ENCODE measurements around the gene PTGDR. TPM values are rescaled to one million over a fixed set of nuclear protein-coding genes. Genes with fewer than 3 reads are reported as not detected.

PTGDR gene
- total RNA-seq, 3 donors from 2014 or later, result 1.2 to 3.2 (median 1.3) TPM

GRCh38 chr14:52305014-52305413 is 37.5 kb downstream of the PTGDR start:
- Histone ChIP-seq H3K36me3 (no peaks in the 10 kb centered on the region), H3K4me1 (no peaks in the 10 kb centered on the region), H3K4me3 (no peak overlapping the region), H3K9me3 (no peaks in the 10 kb centered on the region), H3K27ac (no peak overlapping the region), H3K27me3 (no peaks in the 10 kb centered on the region)
- TF ChIP-seq POLR2AphosphoS5 (IDR thresholded peaks at IDR 0.05) (no peak), POLR2A (IDR thresholded peaks at IDR 0.05) (no peak), CTCF (IDR thresholded peaks at IDR 0.05) (no peak)
- no peak for DNase-seq (ENCODE audit: low spot score in 2 of 2)
- intact Hi-C loops (cut with DNase I; ENCODE audit: low total_unique reads), result loop anchor here (10.0 kb wide), 1 partner anchor 170 kb away; no protein-coding TSS in a partner anchor

- DNase-seq (ENCODE audit: low spot score in 2 of 2), result no peak
- no peak overlapping the region for H3K27ac ChIP-seq
- H3K27me3 ChIP-seq, result no peaks in the 10 kb centered on the region
- no peak overlapping the region for H3K4me3 ChIP-seq
- H3K9me3 ChIP-seq, result no peaks in the 10 kb centered on the region
- no peaks in the 10 kb centered on the region for H3K36me3 ChIP-seq
- intact Hi-C loops (cut with DNase I; ENCODE audit: low total_unique reads), result loop anchor here (10.0 kb wide), 1 partner anchor 167 kb away; no protein-coding TSS in a partner anchor
- H3K4me1 ChIP-seq, result no peaks in the 10 kb centered on the region
- TF ChIP-seq CTCF (IDR thresholded peaks at IDR 0.05), result no peak
- no peak for TF ChIP-seq POLR2AphosphoS5 (IDR thresholded peaks at IDR 0.05)
- TF ChIP-seq POLR2A (IDR thresholded peaks at IDR 0.05), result no peak
Measured at GRCh38 chr14:52307376-52307775, 39.9 kb downstream of the PTGDR start.

GRCh38 chr14:52307905-52308304 is 40.4 kb downstream of the PTGDR start:
- H3K27me3 ChIP-seq, result no peaks in the 10 kb centered on the region
- TF ChIP-seq CTCF (IDR thresholded peaks at IDR 0.05), result no peak
- TF ChIP-seq POLR2AphosphoS5 (IDR thresholded peaks at IDR 0.05), result no peak
- no peak overlapping the region for H3K4me3 ChIP-seq
- H3K27ac ChIP-seq, result no peak overlapping the region
- no peaks in the 10 kb centered on the region for H3K36me3 ChIP-seq
- no peaks in the 10 kb centered on the region for H3K4me1 ChIP-seq
- intact Hi-C loops (cut with DNase I; ENCODE audit: low total_unique reads), result loop anchor here (10.0 kb wide), 1 partner anchor 167 kb away; no protein-coding TSS in a partner anchor
- H3K9me3 ChIP-seq, result no peaks in the 10 kb centered on the region
- no peak for DNase-seq (ENCODE audit: low spot score in 2 of 2)

- TF ChIP-seq CTCF (IDR thresholded peaks at IDR 0.05), result no peak
- no peak for TF ChIP-seq POLR2AphosphoS5 (IDR thresholded peaks at IDR 0.05)
- no peak for TF ChIP-seq POLR2A (IDR thresholded peaks at IDR 0.05)
- H3K27ac ChIP-seq, result no peak overlapping the region
- no peaks in the 10 kb centered on the region for H3K36me3 ChIP-seq
- H3K9me3 ChIP-seq, result no peaks in the 10 kb centered on the region
- peaks cover 0 to 6% of the 10 kb centered on the region in 2 donors for H3K27me3 ChIP-seq
- H3K4me3 ChIP-seq, result no peak overlapping the region
- intact Hi-C loops (cut with DNase I; ENCODE audit: low total_unique reads), result no loop called here
- H3K4me1 ChIP-seq, result no peaks in the 10 kb centered on the region
- no peak for DNase-seq (ENCODE audit: low spot score in 2 of 2)
Measured at GRCh38 chr14:52310541-52310940, 43.0 kb downstream of the PTGDR start.

GRCh38 chr14:52312931-52313355 is 45.4 kb downstream of the PTGDR start:
- Histone ChIP-seq H3K4me3 (peak overlapping the region; percentile 50 to 65 (median 56)), H3K27ac (no peak overlapping the region), H3K9me3 (no peaks in the 10 kb centered on the region), H3K27me3 (peaks cover 0 to 6% of the 10 kb centered on the region in 2 donors), H3K36me3 (no peaks in the 10 kb centered on the region), H3K4me1 (no peaks in the 10 kb centered on the region)
- no peak for DNase-seq (ENCODE audit: low spot score in 2 of 2)
- TF ChIP-seq POLR2AphosphoS5 (IDR thresholded peaks at IDR 0.05) (no peak), CTCF (IDR thresholded peaks at IDR 0.05) (no peak), POLR2A (IDR thresholded peaks at IDR 0.05) (no peak)
- intact Hi-C loops (cut with DNase I; ENCODE audit: low total_unique reads), result no loop called here

All from breast epithelium (tissue), 4 donors.